ENCODE results near the gene NEURL3.
A peak's percentile ranks its signal among the peaks of the same experiment; 100 is the strongest.
"Not testable (repeated sequence)": the region's sequence is repeated elsewhere in the genome, so short reads cannot be mapped to it uniquely, and the experiment has no call there.

NEURL3 gene

GRCh38 chr2:96499061-96499960 is 5.8 kb downstream of the NEURL3 start:
- Histone ChIP-seq H3K27me3 (ENCODE audit: control insufficient read depth, insufficient read depth, low read length) (no peaks in the 10 kb centered on the region), H3K36me3 (ENCODE audit: control insufficient read depth, insufficient read depth, low read length) (no peaks in the 10 kb centered on the region), H3K4me3 (ENCODE audit: low read depth, low read length) (no peak overlapping the region), H3K9ac (ENCODE audit: low read depth, low read length) (no peak overlapping the region), H3K9me3 (ENCODE audit: control insufficient read depth, insufficient read depth, low read length) (no peaks in the 10 kb centered on the region), H3K4me1 (ENCODE audit: control insufficient read depth, insufficient read depth, low read length) (peaks cover 2% of the 10 kb centered on the region)

DNA sequence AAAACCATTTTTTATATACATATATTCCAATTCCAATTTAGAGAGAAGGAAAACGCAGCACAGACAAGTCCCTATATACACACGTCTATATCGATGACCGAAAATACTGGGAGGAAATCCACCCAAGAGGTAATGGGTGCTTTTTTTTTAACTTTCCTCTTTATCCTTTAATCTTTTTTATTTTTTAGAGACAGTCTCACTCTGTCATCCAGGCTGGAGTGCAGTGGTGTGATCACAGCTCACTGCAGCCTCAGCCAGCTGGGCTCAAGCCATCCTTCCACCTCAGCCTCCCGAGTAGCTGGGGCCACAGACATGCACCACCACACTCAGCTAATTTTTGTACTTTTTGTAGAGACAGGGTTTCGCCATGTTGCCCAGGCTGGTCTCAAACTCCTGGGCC is 6.5 kb downstream of the NEURL3 start:
- not testable (repeated sequence) for H3K9me3 ChIP-seq (ENCODE audit: control insufficient read depth, insufficient read depth, low read length); H3K27me3 ChIP-seq (ENCODE audit: control insufficient read depth, insufficient read depth, low read length); H3K4me1 ChIP-seq (ENCODE audit: control insufficient read depth, insufficient read depth, low read length); H3K4me3 ChIP-seq (ENCODE audit: low read depth, low read length); H3K9ac ChIP-seq (ENCODE audit: low read depth, low read length); H3K36me3 ChIP-seq (ENCODE audit: control insufficient read depth, insufficient read depth, low read length)

DNA sequence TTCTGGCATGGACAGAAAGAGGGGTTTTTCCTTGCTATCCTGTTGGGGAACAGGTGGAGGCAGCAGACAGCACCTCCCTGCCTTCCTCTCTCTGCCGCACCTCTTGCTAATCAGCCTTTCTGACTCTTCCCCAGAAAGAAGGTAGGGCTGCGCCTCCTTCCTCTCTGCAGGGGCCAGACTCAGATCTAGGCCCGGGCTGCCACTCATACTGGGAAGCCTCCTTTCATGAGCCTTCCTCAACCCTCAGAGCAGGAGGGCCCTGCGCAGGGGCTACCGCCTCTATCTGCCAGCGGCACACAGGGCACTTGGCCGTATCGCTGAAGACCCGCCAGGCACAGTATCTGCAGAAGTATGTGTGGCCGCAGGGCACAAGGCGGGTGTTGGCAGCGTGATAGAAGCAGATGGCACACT is 7.1 kb downstream of the NEURL3 start:
- Histone ChIP-seq H3K9ac (ENCODE audit: low read depth, low read length) (no peak overlapping the region), H3K36me3 (ENCODE audit: control insufficient read depth, insufficient read depth, low read length) (no peaks in the 10 kb centered on the region), H3K9me3 (ENCODE audit: control insufficient read depth, insufficient read depth, low read length) (no peaks in the 10 kb centered on the region), H3K27me3 (ENCODE audit: control insufficient read depth, insufficient read depth, low read length) (no peaks in the 10 kb centered on the region), H3K4me1 (ENCODE audit: control insufficient read depth, insufficient read depth, low read length) (peaks cover 2% of the 10 kb centered on the region), H3K4me3 (ENCODE audit: low read depth, low read length) (no peak overlapping the region)

DNA sequence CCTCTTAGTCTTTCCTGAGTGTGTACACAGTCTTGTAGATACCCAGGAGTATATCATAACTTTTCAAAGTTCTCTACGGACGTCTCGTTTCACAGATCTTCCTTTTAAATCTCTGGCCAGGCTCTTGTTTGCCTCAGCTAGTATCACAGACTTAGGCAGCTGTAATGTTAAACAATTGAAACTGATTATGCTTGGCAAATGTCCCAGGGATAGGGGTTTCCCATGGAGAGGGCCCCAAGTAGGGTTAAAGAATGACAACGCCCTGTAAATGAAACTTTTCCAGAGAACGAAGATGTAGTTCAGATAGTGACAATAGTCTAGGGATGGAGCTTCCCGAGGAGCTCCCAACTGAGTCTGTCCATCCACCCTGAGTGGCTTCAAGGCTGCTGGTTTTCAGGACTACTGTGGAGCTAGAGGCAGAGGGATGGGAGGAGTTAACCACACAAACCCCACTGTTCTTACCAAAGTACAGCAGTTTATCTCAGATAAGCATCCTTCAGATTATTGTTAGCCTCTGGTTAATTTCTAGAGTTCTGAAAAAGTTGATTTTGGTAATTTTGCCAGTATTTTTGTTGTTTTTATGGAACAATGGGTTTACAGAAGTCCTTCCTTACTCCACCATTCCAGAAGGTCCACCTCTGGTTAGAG is 9.1 kb downstream of the NEURL3 start:
- no peaks in the 10 kb centered on the region for H3K27me3 ChIP-seq (ENCODE audit: control insufficient read depth, insufficient read depth, low read length)
- H3K4me1 ChIP-seq (ENCODE audit: control insufficient read depth, insufficient read depth, low read length): no peaks in the 10 kb centered on the region
- no peak overlapping the region for H3K4me3 ChIP-seq (ENCODE audit: low read depth, low read length)
- no peaks in the 10 kb centered on the region for H3K36me3 ChIP-seq (ENCODE audit: control insufficient read depth, insufficient read depth, low read length)
- no peak overlapping the region for H3K9ac ChIP-seq (ENCODE audit: low read depth, low read length)
- H3K9me3 ChIP-seq (ENCODE audit: control insufficient read depth, insufficient read depth, low read length): no peaks in the 10 kb centered on the region

GRCh38 chr2:96494188-96494587 is 11.0 kb downstream of the NEURL3 start:
- Histone ChIP-seq H3K4me3 (ENCODE audit: low read depth, low read length) (no peak overlapping the region), H3K36me3 (ENCODE audit: control insufficient read depth, insufficient read depth, low read length) (no peaks in the 10 kb centered on the region), H3K9ac (ENCODE audit: low read depth, low read length) (no peak overlapping the region), H3K9me3 (ENCODE audit: control insufficient read depth, insufficient read depth, low read length) (no peaks in the 10 kb centered on the region), H3K27me3 (ENCODE audit: control insufficient read depth, insufficient read depth, low read length) (no peaks in the 10 kb centered on the region), H3K4me1 (ENCODE audit: control insufficient read depth, insufficient read depth, low read length) (no peaks in the 10 kb centered on the region)

DNA sequence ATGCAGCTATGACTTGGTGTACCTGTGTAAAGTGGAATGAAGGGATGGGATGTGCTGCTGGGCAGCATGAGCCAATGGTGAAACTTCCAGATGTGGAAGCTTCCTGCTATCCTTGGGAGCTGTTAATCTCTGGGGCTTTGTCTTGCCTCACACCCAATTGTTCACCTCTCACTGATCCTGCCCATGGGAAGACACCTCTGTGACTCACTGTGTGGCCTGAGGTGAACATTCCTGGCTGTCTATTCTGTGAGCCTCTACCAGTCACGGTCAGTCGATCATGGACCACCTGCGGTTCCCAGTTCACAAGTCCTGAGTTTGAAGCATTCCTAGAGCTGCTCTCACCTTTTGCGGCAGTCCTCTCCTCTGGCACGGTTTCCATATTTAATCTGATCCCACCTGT is 12.1 kb downstream of the NEURL3 start:
- H3K9ac ChIP-seq (ENCODE audit: low read depth, low read length): no peak overlapping the region
- H3K4me1 ChIP-seq (ENCODE audit: control insufficient read depth, insufficient read depth, low read length): no peaks in the 10 kb centered on the region
- no peak overlapping the region for H3K4me3 ChIP-seq (ENCODE audit: low read depth, low read length)
- no peaks in the 10 kb centered on the region for H3K9me3 ChIP-seq (ENCODE audit: control insufficient read depth, insufficient read depth, low read length)
- no peaks in the 10 kb centered on the region for H3K27me3 ChIP-seq (ENCODE audit: control insufficient read depth, insufficient read depth, low read length)
- no peaks in the 10 kb centered on the region for H3K36me3 ChIP-seq (ENCODE audit: control insufficient read depth, insufficient read depth, low read length)

DNA sequence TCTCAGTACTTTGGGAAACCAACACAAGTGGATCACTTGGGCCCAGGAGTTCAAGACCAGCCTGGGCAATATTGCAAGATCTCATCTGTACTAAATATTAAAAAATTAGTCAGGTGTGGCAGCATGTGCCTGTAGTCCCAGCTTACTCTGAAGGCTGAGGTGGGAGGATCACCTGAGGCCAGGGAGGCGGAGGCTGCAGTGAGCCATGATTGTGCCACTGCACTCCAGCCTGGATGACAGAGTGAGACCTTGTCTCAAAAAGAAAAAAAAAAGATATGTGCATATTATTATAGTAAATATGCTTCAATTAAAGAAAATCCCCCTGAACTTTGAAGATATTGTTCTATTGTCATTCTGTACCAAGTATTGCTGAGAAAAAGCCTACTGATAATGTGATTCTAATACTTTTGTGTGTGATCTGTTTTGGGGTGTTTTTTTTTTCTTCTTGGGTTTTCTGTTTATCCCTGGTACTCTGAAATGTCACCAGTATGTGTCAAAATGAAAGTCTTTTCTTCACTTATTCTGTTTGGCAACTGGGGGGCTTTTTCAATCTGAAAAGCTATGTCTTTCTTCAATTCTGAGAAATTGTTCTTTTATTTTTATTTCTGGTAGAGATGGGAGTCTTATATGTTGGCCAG is 13.2 kb downstream of the NEURL3 start:
- H3K4me1 ChIP-seq (ENCODE audit: control insufficient read depth, insufficient read depth, low read length): no peaks in the 10 kb centered on the region

GRCh38 chr2:96489663-96490062 is 15.5 kb downstream of the NEURL3 start:
- Histone ChIP-seq H3K4me3 (ENCODE audit: low read depth, low read length) (no peak overlapping the region), H3K4me1 (ENCODE audit: control insufficient read depth, insufficient read depth, low read length) (peaks cover 9% of the 10 kb centered on the region), H3K9me3 (ENCODE audit: control insufficient read depth, insufficient read depth, low read length) (no peaks in the 10 kb centered on the region), H3K36me3 (ENCODE audit: control insufficient read depth, insufficient read depth, low read length) (no peaks in the 10 kb centered on the region), H3K9ac (ENCODE audit: low read depth, low read length) (no peak overlapping the region), H3K27me3 (ENCODE audit: control insufficient read depth, insufficient read depth, low read length) (peaks cover 11% of the 10 kb centered on the region)

More for the DNA sequence above, 13.2 kb downstream of the NEURL3 start:
- Histone ChIP-seq H3K9me3 (ENCODE audit: control insufficient read depth, insufficient read depth, low read length) (no peaks in the 10 kb centered on the region), H3K9ac (ENCODE audit: low read depth, low read length) (no peak overlapping the region), H3K4me3 (ENCODE audit: low read depth, low read length) (no peak overlapping the region), H3K27me3 (ENCODE audit: control insufficient read depth, insufficient read depth, low read length) (no peaks in the 10 kb centered on the region), H3K36me3 (ENCODE audit: control insufficient read depth, insufficient read depth, low read length) (no peaks in the 10 kb centered on the region)

GRCh38 chr2:96489261-96489660 is 15.9 kb downstream of the NEURL3 start:
- Histone ChIP-seq H3K4me3 (ENCODE audit: low read depth, low read length) (no peak overlapping the region), H3K9me3 (ENCODE audit: control insufficient read depth, insufficient read depth, low read length) (no peaks in the 10 kb centered on the region), H3K27me3 (ENCODE audit: control insufficient read depth, insufficient read depth, low read length) (peaks cover 11% of the 10 kb centered on the region), H3K36me3 (ENCODE audit: control insufficient read depth, insufficient read depth, low read length) (no peaks in the 10 kb centered on the region), H3K9ac (ENCODE audit: low read depth, low read length) (no peak overlapping the region), H3K4me1 (ENCODE audit: control insufficient read depth, insufficient read depth, low read length) (peaks cover 9% of the 10 kb centered on the region)

DNA sequence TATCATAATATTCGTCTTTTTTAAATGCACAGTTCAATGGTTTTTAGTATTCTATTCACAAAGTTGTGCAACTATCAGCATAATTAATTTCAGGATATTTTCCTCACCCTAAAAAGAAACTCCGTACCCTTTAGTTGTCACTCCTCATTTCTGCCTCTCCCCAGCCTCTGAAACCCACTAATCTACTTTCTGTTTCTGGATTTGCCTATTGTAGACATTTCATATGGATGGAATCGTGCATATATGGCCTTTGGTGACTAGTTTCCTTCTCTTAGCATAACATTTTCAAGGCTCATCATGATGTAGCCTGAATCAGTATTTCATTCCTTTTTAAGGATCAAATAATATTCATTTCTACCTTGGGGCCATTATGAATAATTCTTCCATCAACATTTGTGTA is 18.5 kb downstream of the NEURL3 start:
- Histone ChIP-seq H3K27me3 (ENCODE audit: control insufficient read depth, insufficient read depth, low read length) (peaks cover 11% of the 10 kb centered on the region), H3K9me3 (ENCODE audit: control insufficient read depth, insufficient read depth, low read length) (no peaks in the 10 kb centered on the region), H3K9ac (ENCODE audit: low read depth, low read length) (no peak overlapping the region), H3K36me3 (ENCODE audit: control insufficient read depth, insufficient read depth, low read length) (no peaks in the 10 kb centered on the region), H3K4me3 (ENCODE audit: low read depth, low read length) (no peak overlapping the region), H3K4me1 (ENCODE audit: control insufficient read depth, insufficient read depth, low read length) (peaks cover 9% of the 10 kb centered on the region)

DNA sequence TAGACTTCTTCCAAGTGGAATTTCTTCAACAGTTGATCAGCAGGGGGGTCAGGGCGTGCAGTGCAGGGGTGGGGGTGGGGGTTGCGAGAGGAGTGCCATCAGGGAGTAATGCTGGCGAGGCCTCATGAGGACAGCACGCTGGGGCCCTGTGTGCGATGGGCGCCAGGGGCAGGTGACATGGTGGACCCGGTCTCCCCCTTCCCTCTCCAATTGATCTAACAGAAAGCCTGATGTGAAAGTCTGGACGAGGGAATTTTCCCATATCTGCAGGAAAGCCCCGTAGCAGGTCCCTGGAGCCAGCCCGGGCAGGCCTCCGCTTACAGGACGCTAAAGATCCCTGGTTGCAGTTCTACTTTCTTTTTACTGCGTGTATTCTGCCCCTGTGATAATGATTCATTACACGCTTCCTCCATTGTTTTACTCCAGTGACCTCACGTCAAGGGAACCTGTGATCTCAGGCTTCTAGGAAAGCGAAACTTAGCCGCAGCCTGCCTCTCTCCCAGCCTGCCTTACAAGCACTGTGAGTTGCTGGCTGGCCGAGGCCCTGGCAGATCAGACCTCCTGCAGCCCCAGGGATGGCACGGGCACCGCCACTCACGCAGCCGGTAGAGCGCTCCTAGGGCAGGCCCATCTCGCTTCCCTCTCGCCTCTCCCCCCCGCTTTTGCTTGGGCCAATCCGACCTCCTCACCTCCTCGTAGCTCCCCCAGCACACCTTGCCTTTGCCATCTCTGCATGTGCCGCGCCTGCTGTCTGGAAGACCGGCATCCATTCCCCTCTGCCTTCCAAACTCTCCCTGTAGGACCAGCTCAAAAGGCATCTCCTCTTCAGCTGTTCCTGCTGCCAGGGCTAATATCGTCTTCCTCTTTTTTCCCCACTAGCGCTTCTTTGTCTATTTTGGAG is 19.2 kb downstream of the NEURL3 start:
- H3K27me3 ChIP-seq (ENCODE audit: control insufficient read depth, insufficient read depth, low read length): peaks cover 11% of the 10 kb centered on the region
- H3K36me3 ChIP-seq (ENCODE audit: control insufficient read depth, insufficient read depth, low read length): no peaks in the 10 kb centered on the region
- H3K4me1 ChIP-seq (ENCODE audit: control insufficient read depth, insufficient read depth, low read length): peaks cover 9% of the 10 kb centered on the region
- H3K9ac ChIP-seq (ENCODE audit: low read depth, low read length): peak overlapping the region; percentile 12
- H3K9me3 ChIP-seq (ENCODE audit: control insufficient read depth, insufficient read depth, low read length): no peaks in the 10 kb centered on the region
- H3K4me3 ChIP-seq (ENCODE audit: low read depth, low read length): peak overlapping the region; percentile 35

Measured in iPS-15b (cell line).